GM19043 (cell line): ENCODE results near the gene MCF2L.

Experiments
- ATAC-seq: cut with Tn5 transposase; IDR thresholded peaks from one replicate; pipeline ENCODE4 v1.9.1; 2021; ENCODE audit warnings: low read depth; ENCODE audit not compliant: unreplicated experiment

The MCF2L gene

DNA sequence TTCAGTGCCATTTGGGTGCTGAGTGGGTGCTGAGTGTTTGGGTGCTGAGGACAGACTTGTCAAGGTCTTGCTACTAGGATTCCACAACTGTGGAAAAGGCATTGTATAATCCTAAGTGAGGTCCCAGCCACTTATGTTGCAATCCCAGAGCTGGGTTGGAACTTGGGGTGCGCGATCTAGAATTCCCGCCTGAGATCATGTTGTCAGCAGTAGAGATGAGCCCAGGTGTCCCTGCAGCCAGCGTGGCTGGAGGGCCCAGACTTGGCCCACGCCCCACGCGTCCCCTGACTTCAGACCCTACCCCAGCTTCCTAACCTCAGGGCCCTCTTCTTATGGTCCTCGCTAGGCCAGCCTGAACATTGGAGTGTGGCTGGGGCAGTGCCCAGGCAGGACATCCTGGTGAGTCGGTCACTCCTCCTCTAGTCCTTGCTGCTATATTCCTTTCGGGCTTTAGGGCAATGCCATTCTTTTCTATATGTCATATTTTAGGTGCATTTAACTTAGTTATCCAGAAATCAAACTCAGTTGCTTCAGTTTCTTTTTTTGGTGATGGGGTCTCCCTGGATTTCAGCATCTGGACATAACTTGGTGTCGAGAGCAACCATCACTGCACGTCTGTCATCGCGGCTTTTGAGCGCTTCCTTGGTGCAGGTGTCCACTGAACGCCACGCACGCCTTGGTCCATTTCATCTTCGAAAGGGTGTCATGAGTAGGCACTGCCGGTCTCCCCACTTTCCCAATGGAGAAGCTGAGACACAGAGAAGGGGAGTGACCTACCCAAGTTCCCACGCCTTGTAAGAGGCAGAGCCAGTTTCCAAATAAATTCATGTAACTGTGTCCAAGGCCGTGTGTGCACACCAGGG lies 90.2 kb downstream of the MCF2L start:
- no peak for ATAC-seq

DNA sequence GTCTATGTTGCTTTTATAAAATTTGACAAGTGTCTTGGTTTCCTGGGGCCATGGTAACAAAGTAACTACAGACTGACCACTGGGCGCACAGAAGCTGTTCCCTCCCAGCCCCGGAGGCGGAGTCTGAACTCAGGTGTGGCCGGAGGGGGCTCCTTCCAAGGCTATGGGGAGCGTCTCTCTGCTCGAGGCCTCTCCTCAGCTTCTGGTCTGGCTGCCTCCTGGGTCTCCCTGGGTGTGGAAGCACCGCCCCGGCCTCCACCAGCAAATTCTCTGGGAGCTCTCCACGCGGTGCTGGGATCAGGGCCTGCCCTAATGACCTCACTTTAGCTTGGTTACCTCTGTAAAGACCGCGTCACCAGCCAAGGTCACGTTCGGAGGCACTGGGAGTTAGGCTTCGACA lies 90.9 kb downstream of the MCF2L start:
- no peak for ATAC-seq

DNA sequence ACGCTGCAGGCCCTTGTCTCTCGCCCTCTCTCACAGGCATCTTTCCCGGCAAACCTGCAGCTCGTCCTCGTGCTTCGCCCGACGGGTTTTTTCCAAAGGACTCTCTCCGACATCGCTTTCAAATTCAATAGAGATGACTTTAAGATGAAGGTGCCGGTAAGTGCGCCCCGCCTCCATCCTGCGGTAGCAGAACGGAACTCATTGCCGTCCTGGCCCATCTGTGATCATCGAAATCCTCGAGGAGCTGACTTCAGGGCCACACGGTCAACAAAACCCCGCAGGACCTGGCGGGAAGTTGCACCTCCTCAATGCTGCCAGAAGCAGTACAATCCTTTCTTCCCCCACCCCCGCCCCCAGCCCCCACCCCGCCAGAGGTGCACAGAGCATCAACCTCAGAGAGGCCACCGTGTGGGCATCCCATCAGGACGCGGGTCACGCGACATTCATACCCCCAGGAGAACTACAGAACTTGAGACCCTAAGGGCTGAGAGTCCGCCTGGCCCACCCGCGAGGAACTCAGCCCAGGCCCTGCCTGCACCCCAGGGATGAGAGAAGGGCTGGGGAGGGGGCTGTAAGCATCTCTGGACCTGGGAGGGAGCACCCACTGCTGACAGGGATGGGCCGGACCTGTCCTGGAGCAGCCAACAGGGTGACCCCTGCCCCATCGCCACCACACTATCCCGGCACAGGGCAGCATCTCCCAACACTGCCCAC lies 91.7 kb downstream of the MCF2L start:
- no peak for ATAC-seq

DNA sequence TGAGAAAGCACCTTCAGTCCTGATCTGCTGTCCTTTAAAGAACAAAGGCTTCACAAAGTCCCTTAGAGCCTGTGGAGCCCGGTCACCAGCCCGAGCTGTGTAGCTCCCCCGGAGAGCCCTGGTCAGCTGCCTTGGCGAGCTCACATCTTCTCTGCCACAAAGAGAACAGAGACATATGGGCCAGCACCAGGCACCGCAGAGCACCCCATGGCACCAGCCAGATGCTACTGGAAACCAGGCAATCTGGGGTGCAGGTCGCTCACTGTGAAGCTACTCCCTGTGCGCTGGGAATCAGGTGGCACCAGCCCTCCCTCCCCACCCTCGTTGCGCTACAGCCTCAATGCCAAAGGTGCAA lies 92.2 kb downstream of the MCF2L start:
- no peak for ATAC-seq

DNA sequence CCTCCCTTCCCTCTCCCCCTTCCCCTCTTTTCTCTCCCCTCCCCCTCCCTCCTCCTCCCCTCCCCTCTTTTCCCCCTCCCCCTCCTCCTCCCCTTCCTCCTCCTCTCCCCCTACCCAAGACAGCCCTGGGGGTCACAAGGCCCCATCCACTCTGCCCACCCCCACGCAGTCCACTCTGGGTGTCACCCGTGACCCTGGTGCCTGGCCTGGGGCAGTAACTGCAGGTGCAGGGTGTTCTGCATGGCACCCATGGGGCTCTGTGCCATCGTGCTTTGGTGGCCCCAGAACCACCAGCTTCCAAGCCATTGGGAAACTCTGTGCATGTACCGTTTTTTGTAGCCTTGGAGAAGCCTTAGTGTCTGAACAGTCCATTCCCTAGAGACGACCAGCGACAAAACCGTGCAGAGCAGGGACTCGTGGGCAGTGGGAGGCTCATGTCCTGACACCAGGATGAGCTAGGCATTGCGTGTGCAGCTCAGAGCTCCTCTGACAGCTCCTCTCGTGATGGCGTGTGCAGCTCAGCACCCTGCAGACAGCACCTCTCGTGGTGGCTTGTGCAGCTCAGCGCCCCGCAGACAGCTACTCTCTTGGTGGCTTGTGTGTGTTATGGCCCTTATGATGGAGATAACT lies 92.9 kb downstream of the MCF2L start:
- ATAC-seq, result no peak

DNA sequence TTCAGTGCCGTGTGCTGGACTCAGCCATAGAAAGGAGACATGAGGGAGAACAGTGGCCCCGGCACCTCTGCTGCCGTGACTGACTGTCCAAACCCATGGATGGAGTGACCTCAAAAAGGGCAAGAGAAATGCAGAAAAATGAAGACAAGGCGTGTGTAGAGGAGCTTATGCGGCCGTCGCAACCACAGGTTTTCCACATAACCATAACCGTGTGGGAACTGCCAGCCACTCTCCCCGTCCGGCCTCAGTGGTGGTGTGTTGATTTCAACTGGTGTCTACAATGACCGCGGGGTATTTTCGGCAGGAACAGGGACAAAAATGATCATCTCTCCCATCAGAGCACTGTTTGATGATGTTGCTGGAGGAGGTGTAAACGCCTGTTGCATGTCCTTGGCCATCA lies 93.7 kb downstream of the MCF2L start:
- no peak for ATAC-seq

DNA sequence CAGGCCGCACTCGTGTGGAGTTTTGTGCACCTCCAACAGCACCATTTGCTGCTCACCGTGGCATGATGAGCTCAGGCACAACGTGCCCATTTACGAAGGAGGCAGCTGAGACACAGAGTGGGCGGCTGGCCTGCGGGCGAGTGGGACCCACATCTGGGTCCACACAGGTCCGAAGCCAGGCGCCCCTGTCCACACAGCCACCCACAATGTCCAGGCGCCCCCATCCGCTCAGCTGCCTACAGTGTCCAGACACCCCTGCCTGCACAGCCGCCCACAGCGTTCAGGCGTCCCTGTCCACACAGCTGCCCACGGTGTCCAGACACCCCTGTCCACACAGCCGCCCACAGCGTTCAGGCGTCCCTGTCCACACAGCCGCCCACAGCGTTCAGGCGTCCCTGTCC lies 94.1 kb downstream of the MCF2L start:
- ATAC-seq, result no peak

DNA sequence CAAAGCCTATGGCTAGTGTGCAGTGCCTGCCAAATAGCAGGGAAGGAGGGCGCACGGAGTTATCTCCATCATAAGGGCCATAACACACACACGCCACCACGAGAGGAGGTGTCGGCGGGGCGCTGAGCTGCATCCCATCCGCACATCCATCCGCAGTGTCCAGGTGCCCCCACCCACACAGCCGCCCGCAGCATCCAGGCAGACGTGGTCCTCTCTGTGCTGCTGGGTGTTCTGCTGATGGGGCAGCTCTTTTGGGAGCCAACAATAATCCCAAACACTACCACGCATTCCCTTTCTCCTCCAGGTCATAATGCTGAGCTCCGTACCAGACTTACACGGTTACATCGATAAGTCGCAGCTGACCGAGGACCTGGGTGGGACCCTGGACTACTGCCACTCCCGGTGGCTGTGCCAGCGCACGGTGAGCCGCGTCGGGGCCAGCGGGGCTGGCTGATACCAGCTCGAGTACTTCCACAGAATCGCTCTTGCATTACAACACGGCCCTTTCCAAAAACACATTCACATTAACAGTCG lies 95.1 kb downstream of the MCF2L start:
- no peak for ATAC-seq

DNA sequence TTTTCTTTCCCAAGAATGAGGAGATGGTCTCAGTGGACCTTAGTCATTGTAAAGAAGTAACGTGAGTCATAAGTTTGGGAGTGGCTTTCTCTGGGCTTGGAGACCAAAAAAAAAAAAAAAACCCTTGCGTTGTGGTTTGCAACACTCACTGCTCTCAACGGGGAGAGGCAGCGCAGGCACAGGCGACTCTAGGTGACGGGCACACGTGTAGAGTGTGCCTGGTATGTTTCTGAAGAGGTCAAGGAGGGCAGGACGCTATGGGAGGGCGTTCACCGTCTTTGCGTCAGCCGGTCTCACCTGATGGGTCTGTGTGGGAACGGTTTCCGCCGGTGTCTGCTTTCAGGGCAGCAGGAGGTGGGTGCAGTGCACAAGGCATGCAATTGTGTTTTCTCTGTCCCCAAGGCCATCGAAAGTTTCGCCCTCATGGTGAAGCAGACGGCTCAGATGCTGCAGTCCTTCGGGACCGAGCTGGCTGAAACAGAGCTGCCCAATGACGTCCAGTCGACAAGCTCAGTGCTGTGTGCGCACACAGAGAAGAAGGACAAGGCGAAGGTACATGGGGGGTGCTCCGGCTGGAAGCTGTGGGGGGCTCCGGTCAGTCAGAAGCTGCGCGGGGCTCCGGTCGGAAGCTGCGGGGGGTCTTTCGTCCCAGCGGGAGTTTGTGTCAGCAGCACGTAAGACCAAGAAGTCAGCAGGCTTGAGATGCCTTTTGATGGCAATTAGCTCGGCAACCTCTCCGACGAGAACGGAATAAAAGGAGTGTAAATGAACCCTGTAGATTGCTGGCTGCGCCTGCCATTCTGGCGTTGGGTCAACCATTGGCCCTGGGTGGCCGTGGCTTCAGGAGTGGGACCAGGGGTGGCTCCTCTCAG lies 95.8 kb downstream of the MCF2L start:
- ATAC-seq, result no peak

DNA sequence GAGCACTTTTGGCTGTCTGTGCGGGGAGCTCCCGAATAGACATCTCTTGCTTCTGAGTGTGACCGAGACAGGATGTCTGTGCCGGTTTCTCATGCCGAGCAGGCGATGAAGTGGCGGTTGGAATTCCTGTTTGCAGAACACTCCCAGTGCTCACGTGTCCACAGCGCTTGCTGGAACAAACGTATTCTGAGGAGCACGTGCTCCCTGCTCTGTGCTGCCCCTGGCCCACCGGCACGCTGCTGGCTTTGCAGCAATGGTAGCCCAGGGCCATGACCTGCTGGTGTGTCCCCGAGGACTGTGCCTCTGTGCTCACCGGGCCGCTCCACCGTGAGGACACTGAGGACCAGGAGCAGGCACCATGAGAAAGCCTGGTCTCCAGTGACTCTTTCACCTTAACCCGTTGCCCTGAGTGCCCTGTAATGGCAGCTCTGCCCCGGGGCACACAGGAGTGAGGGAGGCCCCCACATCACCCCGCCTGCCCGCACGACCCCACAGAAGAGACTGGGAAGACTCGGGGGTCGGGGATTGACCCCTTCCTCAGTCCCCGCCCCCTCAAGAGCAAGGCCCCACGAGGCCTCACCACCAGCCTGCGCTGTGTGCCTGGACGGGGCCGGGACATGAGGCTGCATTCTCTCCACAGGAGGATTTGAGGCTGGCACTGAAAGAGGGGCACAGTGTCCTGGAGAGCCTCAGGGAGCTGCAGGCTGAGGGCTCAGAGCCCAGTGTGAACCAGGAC lies 96.6 kb downstream of the MCF2L start:
- ATAC-seq, result no peak

DNA sequence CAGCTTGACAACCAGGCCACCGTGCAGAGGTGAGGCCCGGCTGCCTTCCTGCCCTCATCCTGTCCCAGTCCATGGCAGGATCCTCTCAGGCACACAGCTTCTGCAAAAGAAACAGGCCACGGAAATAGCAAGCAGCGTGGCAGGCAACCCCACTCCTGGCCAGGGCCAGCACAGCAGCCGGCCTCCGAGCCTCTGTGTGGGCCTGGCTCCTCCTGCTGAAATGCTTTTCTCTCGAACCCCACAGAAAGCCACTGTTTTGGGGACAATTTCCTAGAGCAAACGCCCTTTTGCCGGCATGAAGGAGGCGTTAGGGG lies 97.1 kb downstream of the MCF2L start:
- ATAC-seq, result no peak

DNA sequence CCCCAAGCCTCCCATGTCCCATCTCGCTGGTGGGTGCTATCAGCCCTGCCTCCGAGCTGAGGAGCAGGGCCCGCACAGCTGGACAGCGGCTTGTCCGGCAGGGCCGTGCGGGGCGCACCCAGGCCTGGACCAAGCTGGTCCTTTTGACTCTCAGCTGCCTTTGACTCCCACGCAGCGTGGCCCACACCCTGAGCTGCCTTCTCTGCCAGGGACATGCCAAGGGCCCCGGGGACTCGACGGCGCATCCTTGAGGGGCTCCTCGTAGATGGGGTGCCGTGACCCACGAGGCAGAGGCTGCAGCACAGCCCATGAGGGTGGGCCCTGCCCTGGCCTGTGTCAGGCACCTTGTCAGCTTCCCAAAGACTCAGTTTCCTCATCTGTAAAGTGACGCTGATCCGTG lies 97.7 kb downstream of the MCF2L start:
- no peak for ATAC-seq

DNA sequence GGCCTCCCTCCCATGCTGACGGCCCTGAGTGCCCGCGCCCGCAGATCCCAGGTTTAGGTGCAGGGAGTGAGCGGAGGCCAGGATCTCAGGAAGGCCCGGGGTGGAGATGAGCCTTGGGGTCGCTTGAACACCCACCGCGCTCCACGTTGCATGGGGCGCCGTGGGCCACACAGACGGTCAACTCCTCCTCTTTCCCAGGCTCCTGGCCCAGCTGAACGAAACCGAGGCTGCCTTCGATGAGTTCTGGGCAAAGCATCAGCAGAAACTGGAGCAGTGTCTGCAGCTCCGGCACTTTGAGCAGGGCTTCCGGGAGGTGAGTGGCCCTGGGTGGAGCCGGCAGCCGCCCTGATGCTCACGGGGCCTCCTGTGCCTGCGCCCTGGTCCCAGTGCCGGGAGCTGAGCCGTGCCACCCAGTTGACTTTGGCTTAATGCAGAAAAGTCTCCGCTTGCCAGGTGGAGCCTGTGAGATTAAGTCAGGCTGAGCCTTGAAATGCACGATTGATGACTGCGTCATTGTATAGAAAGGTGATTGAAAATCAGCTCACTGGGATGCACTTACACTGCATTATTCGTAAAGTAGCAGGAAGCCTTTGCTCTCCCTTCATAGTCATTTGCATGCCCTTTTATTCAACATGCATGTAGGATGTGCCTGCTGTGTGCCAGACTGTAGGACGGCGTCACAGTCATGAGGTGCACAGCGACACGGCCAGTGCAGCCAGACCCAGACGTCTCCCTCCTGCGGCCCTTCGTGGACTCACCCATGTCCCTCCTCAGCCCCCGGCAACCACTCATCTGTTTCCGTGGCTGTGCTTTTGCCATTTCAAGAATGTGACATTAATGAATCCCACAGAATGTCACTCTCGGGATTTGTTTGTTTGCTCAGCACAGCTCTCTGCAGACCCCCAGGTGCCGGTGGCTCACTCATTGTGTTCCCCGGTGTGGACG lies 101.1 kb downstream of the MCF2L start:
- no peak for ATAC-seq

DNA sequence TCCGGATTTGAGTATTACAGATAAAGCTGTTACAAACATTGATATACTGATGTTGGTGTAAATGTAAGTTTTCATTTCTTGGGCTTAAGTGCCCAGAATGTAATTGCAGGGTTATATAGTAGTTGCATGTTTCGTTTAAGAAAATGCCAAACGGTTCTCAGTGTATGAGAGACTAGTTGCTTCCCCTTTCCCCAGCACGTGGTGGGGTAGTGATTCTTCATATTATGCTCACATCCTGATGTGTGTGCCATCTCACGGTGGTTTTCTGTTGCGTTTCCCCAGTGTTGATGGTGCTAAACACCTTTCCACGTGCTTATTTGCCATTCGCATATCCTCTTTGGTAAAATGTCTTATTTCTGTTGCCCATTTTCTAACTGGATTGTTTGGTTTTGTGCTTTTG lies 101.8 kb downstream of the MCF2L start:
- no peak for ATAC-seq

DNA sequence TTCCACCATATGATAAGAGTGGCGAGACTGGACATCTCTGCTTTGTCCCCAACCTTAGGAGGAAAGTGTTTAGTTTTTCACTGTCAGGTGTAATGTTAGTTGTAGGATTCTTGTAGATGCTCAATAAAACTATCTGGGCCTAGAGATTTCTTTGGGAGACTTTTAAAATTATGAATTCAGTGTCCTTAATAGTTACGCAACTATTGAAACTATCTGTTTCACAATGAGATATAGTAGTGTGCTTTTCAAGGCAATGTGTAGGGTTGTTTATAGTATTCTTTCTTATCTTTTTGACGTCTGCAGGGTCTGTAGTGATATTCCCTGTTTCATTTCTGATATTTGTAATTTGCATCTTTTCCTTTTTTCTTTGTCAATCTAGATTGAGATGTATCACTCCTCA lies 103.4 kb downstream of the MCF2L start:
- no peak for ATAC-seq

DNA sequence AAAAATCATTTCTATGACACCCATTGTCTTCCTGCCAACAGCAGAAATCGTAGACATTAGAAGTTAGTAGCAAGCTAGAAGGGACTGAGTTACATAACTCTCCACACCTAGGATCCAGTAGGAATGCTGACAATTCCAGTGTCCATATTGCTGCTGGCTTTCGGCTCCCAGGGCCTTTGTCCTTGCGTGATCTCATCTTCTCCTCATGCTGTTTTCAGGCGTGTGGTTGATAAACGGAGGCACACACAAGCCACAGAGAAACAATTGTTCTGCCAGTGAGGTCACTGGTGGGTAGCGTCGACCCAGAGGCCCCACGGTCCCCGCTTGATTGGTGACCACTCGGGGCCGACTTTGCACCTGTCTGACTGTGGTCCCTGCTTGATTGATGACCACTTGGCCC lies 104.9 kb downstream of the MCF2L start:
- no peak for ATAC-seq

DNA sequence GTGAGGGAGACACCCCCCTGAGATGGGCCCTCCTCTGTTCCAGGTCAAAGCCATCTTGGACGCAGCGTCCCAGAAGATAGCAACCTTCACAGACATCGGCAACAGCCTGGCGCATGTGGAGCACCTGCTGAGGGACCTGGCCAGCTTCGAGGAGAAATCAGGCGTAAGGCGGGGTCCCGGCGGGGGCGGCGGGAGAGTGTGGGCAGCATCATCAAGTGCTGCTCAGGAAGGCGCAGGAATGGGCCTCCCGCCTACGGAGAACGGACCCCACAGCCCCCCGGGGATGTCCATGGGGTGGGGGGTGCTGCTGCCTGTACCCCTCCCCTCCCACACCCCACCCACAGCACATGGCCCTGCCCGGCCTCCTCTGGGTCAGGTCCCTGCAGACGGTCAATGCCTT lies 105.4 kb downstream of the MCF2L start:
- no peak for ATAC-seq

DNA sequence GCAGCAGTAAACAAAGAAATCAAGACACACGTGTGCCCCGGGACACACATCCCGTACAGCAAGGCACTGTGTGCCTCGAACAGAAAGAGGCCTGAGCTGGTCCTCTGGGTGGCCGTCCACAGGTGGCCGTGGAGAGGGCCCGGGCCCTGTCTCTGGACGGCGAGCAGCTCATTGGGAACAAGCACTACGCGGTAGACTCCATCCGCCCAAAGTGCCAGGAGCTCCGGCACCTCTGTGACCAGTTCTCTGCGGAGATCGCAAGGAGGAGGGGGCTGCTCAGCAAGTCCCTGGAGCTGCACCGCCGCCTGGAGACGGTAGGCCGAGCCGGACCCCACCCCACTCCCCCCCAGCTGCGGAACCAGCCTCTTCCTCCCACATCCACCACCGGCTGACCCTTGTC lies 105.9 kb downstream of the MCF2L start:
- no peak for ATAC-seq

DNA sequence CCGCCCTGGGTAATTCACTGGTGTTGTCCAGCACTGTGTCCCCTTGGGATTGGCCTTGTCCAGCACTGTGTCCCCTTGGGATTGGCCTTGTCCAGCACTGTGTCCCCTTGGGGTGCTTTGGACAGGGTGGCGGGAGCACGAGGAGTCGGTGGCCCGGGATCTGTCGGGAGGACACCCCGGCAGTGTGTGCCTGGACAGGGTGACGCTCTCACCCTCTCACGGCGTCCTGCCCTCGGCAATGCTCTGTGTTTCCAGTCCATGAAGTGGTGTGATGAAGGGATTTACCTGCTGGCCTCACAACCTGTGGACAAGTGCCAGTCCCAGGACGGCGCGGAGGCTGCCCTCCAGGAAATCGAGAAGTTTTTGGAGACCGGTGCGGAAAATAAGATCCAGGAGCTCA lies 106.7 kb downstream of the MCF2L start:
- ATAC-seq, result no peak
